Measurements from ENCODE around the gene FGF18.

- TF ChIP-seq CTCF (IDR thresholded peaks at IDR 0.05) (no peak), POLR2A (IDR thresholded peaks at IDR 0.05) (no peak)
Observed at GRCh38 chr5:171469326-171469725, 49.9 kb downstream of the FGF18 start.
